SK-N-SH treated with all-trans-retinoic acid at 6 μM for 48 hours (cell line): ENCODE results near the gene TEAD1.

Source experiments
- ARNTL ChIP-seq: fragments of 450-650 bp; formaldehyde crosslinking; IDR thresholded peaks from 2 replicates; pipeline ENCODE4 v1.5.0; 2020; ENCODE audit warnings: low read depth, mild to moderate bottlenecking, moderate library complexity, borderline replicate concordance
- BACH2 ChIP-seq: fragments of 250-450 bp; sonication (Bioruptor Pico); IDR thresholded peaks from 2 replicates; pipeline ENCODE4 v1.9.0; 2021; ENCODE audit warnings: mild to moderate bottlenecking, borderline replicate concordance
- RARB ChIP-seq: fragments of 250-450 bp; sonication (Bioruptor Pico); IDR thresholded peaks from 2 replicates; pipeline ENCODE4 v1.8.0; 2021; ENCODE audit warnings: mild to moderate bottlenecking, moderate library complexity
- TOX ChIP-seq: fragments of 250-450 bp; sonication (Bioruptor Pico); IDR thresholded peaks from 2 replicates; pipeline ENCODE4 v1.8.0; 2021; ENCODE audit warnings: mild to moderate bottlenecking, moderate library complexity, borderline replicate concordance
- ZFP30 ChIP-seq: fragments of 450-650 bp; formaldehyde crosslinking; IDR thresholded peaks from 2 replicates; pipeline ENCODE4 v1.5.0; 2022; ENCODE audit warnings: mild to moderate bottlenecking, moderate library complexity
- ZNF565 ChIP-seq: fragments of 450-650 bp; formaldehyde crosslinking; conservative IDR thresholded peaks from 2 replicates; pipeline ENCODE4 v1.5.0; 2020; ENCODE audit warnings: low read depth, mild to moderate bottlenecking, moderate library complexity
- ZNF70 ChIP-seq: fragments of 450-650 bp; formaldehyde crosslinking; IDR thresholded peaks from 2 replicates; pipeline ENCODE4 v1.5.0; 2020; ENCODE audit warnings: mild to moderate bottlenecking, moderate library complexity
- TF ChIP-seq, protein P1 (sequence below): fragments of 250-450 bp; sonication (Bioruptor Pico); IDR thresholded peaks from 2 replicates; pipeline ENCODE4 v1.8.0; 2021; ENCODE audit warnings: low read depth, mild to moderate bottlenecking, moderate library complexity, borderline replicate concordance
- TF ChIP-seq, protein P2 (sequence below): fragments of 250-450 bp; sonication (Bioruptor Pico); IDR thresholded peaks from 2 replicates; pipeline ENCODE4 v1.5.1; 2020; ENCODE audit warnings: low read depth, mild to moderate bottlenecking, moderate library complexity

DNA sequence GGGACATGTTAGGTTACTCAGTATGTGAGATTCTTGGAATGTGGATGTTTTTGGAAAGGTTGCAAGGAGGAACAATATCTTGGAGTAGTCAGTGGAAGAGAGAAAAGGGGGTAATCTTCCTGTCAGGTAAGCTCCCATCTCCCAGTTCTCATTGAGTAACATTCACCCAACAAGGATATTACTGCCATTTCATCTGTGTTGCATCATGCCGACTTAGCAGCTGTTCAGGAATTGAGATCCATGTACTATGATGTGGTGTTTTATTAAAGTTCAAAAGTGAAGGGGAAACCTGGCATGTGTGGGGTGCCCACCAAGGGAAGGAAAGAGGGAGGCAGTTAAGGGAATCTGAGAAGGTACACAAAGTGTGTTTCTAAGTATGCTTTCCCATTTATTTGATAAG, 276.4 kb downstream of the TEAD1 start:
- TF ChIP-seq RARB (no peak), ARNTL (CRISPR knock-in tag) (no peak), TOX (no peak), ZNF70 (CRISPR knock-in tag) (no peak), BACH2 (CRISPR knock-in tag) (no peak), ZFP30 (CRISPR knock-in tag) (no peak), ZNF565 (CRISPR knock-in tag) (no peak)
- TF ChIP-seq, protein P1, sequence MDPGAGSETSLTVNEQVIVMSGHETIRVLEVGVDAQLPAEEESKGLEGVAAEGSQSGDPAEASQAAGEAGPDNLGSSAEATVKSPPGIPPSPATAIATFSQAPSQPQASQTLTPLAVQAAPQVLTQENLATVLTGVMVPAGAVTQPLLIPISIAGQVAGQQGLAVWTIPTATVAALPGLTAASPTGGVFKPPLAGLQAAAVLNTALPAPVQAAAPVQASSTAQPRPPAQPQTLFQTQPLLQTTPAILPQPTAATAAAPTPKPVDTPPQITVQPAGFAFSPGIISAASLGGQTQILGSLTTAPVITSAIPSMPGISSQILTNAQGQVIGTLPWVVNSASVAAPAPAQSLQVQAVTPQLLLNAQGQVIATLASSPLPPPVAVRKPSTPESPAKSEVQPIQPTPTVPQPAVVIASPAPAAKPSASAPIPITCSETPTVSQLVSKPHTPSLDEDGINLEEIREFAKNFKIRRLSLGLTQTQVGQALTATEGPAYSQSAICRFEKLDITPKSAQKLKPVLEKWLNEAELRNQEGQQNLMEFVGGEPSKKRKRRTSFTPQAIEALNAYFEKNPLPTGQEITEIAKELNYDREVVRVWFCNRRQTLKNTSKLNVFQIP (CRISPR knock-in tag), result no peak
- TF ChIP-seq, protein P2, sequence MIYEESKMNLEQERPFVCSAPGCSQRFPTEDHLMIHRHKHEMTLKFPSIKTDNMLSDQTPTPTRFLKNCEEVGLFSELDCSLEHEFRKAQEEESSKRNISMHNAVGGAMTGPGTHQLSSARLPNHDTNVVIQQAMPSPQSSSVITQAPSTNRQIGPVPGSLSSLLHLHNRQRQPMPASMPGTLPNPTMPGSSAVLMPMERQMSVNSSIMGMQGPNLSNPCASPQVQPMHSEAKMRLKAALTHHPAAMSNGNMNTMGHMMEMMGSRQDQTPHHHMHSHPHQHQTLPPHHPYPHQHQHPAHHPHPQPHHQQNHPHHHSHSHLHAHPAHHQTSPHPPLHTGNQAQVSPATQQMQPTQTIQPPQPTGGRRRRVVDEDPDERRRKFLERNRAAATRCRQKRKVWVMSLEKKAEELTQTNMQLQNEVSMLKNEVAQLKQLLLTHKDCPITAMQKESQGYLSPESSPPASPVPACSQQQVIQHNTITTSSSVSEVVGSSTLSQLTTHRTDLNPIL (CRISPR knock-in tag), result no peak
